Astrocyte (in vitro differentiated cells and primary cell): ENCODE results near the gene NOX3. TPM values are rescaled to one million over a fixed set of nuclear protein-coding genes. Genes with fewer than 3 reads are reported as not detected.

Experiments
- DNase-seq: peaks from one replicate; pipeline ENCODE4 v3.0.0-alpha.2; 2010; ENCODE audit warnings: low read depth
- FAIRE-seq: peaks from 2 replicates; lab custom pipeline; 2011; peaks lifted over from hg19 to GRCh38; lab: Jason Lieb, UNC
- H2AFZ ChIP-seq: 2 replicates; pipeline ENCODE4 v1.6.0; 2012; ENCODE audit warnings: low read depth, low read length, inconsistent platforms
- H3K27ac ChIP-seq: 2 replicates; pipeline ENCODE4 v1.5.1; 2011; ENCODE audit warnings: low read depth, low read length, inconsistent platforms
- H3K27me3 ChIP-seq: 2 replicates; pipeline ENCODE4 v1.6.0; 2011; ENCODE audit warnings: low read length, inconsistent platforms; ENCODE audit not compliant: insufficient read depth
- H3K36me3 ChIP-seq: 2 replicates; pipeline ENCODE4 v1.5.1; 2011; ENCODE audit warnings: low read length, inconsistent platforms; ENCODE audit not compliant: insufficient read depth
- H3K4me1 ChIP-seq: 2 replicates; pipeline ENCODE4 v1.5.1; 2011; ENCODE audit warnings: low read length, inconsistent platforms; ENCODE audit not compliant: insufficient read depth
- H3K4me2 ChIP-seq: 2 replicates; pipeline ENCODE4 v1.6.0; 2012; ENCODE audit warnings: low read length, inconsistent platforms
- H3K4me3 ChIP-seq: 2 replicates; pipeline ENCODE4 v1.5.1; 2011; ENCODE audit warnings: low read depth, mild to moderate bottlenecking, low read length, inconsistent platforms; ENCODE audit not compliant: insufficient read depth
- H3K79me2 ChIP-seq: 2 replicates; pipeline ENCODE4 v1.6.0; 2012; ENCODE audit warnings: mild to moderate bottlenecking, low read length, inconsistent platforms; ENCODE audit not compliant: insufficient read depth
- H3K9ac ChIP-seq: 2 replicates; pipeline ENCODE4 v1.6.0; 2012; ENCODE audit warnings: mild to moderate bottlenecking, low read length, inconsistent platforms
- H3K9me3 ChIP-seq: 2 replicates; pipeline ENCODE4 v1.5.1; 2012; ENCODE audit warnings: low read depth, mild to moderate bottlenecking, low read length, inconsistent platforms; ENCODE audit not compliant: insufficient read depth
- H4K20me1 ChIP-seq: 2 replicates; pipeline ENCODE4 v1.6.0; 2012; ENCODE audit warnings: low read length, inconsistent platforms; ENCODE audit not compliant: insufficient read depth
- H3K27ac Mint-ChIP-seq: one replicate; pipeline ENCODE4 v1.8.0; 2021; ENCODE audit warnings: mild to moderate bottlenecking, mixed read lengths; ENCODE audit not compliant: unreplicated experiment
- H3K27me3 Mint-ChIP-seq: one replicate; pipeline ENCODE4 v1.8.0; 2021; ENCODE audit warnings: low read depth, mixed read lengths; ENCODE audit not compliant: unreplicated experiment
- H3K36me3 Mint-ChIP-seq: one replicate; pipeline ENCODE4 v1.8.0; 2021; ENCODE audit warnings: low read depth, mixed read lengths; ENCODE audit not compliant: unreplicated experiment
- H3K4me1 Mint-ChIP-seq: one replicate; pipeline ENCODE4 v1.8.0; 2021; ENCODE audit warnings: low read depth, mixed read lengths; ENCODE audit not compliant: unreplicated experiment
- H3K4me3 Mint-ChIP-seq: one replicate; pipeline ENCODE4 v1.8.0; 2021; ENCODE audit warnings: mild to moderate bottlenecking, moderate library complexity, mixed read lengths; ENCODE audit not compliant: unreplicated experiment
- H3K9me3 Mint-ChIP-seq: one replicate; pipeline ENCODE4 v1.8.0; 2021; ENCODE audit warnings: mild to moderate bottlenecking, mixed read lengths; ENCODE audit not compliant: unreplicated experiment
- CTCF ChIP-seq: IDR thresholded peaks from 2 replicates; pipeline ENCODE4 v1.5.1; 2011; ENCODE audit warnings: low read depth, mild to moderate bottlenecking, inconsistent platforms, low read length, moderate library complexity; ENCODE audit not compliant: insufficient read depth
- EZH2 ChIP-seq: IDR thresholded peaks from 2 replicates; pipeline ENCODE4 v1.6.1; 2012; ENCODE audit warnings: mild to moderate bottlenecking, low read length, inconsistent platforms; ENCODE audit not compliant: insufficient read depth
- total RNA-seq: library from RNA; stranded (reverse); gene quantifications from 2 replicates; pipeline ENCODE4 v1.2.1, GENCODE V29; 2021

The NOX3 gene
- total RNA-seq, 1 donor from 2014 or later = 0.30 TPM

- DNase-seq = peak; percentile 79
- H4K20me1 ChIP-seq = no peaks in the 10 kb centered on the region
- no peak overlapping the region for H3K4me3 ChIP-seq
- Mint-ChIP-seq H3K9me3 (no peaks in the 10 kb centered on the region), H3K36me3 (no peaks in the 10 kb centered on the region), H3K4me1 (peaks cover 10% of the 10 kb centered on the region), H3K4me3 (no peak overlapping the region), H3K27me3 (no peaks in the 10 kb centered on the region), H3K27ac (no peak overlapping the region)
- H3K27me3 ChIP-seq = no peaks in the 10 kb centered on the region
- no peaks in the 10 kb centered on the region for H3K9me3 ChIP-seq
- no peak overlapping the region for H3K27ac ChIP-seq
- no peaks in the 10 kb centered on the region for H3K36me3 ChIP-seq
- no peak overlapping the region for H2AFZ ChIP-seq
- FAIRE-seq = no peak
- no peaks in the 10 kb centered on the region for H3K79me2 ChIP-seq
- peaks cover 12% of the 10 kb centered on the region for H3K4me1 ChIP-seq
- TF ChIP-seq EZH2 = no peak
- no peak for TF ChIP-seq CTCF
- H3K4me2 ChIP-seq = peak overlapping the region; percentile 31
- H3K9ac ChIP-seq = no peak overlapping the region
These were observed 73.3 kb downstream of the NOX3 start for GRCh38 chr6:155382338-155382685.

GRCh38 chr6:155381673-155382337, 73.8 kb downstream of the NOX3 start:
- Mint-ChIP-seq H3K27ac (peak overlapping the region; percentile 16), H3K9me3 (no peaks in the 10 kb centered on the region), H3K36me3 (no peaks in the 10 kb centered on the region), H3K4me1 (peaks cover 10% of the 10 kb centered on the region), H3K27me3 (no peaks in the 10 kb centered on the region), H3K4me3 (no peak overlapping the region)
- Histone ChIP-seq H3K9me3 (no peaks in the 10 kb centered on the region), H3K27ac (peak overlapping the region; percentile 48), H3K9ac (no peak overlapping the region), H2AFZ (no peak overlapping the region), H3K79me2 (no peaks in the 10 kb centered on the region), H3K4me3 (no peak overlapping the region), H4K20me1 (no peaks in the 10 kb centered on the region), H3K36me3 (no peaks in the 10 kb centered on the region), H3K4me2 (peak overlapping the region; percentile 31), H3K4me1 (peaks cover 13% of the 10 kb centered on the region), H3K27me3 (no peaks in the 10 kb centered on the region)
- TF ChIP-seq CTCF (no peak), EZH2 (no peak)
- FAIRE-seq (peak; percentile 86), DNase-seq (peak; percentile 10)

- Histone ChIP-seq H3K36me3 (no peaks in the 10 kb centered on the region), H3K9ac (no peak overlapping the region), H3K9me3 (no peaks in the 10 kb centered on the region), H2AFZ (no peak overlapping the region), H3K79me2 (no peaks in the 10 kb centered on the region), H3K27ac (no peak overlapping the region), H3K27me3 (no peaks in the 10 kb centered on the region), H3K4me3 (no peak overlapping the region), H4K20me1 (no peaks in the 10 kb centered on the region), H3K4me2 (no peak overlapping the region), H3K4me1 (peaks cover 16% of the 10 kb centered on the region)
- no peak for DNase-seq
- no peak for FAIRE-seq
- TF ChIP-seq EZH2 (no peak), CTCF (no peak)
- H3K4me3 Mint-ChIP-seq = no peak overlapping the region
- H3K27ac Mint-ChIP-seq = no peak overlapping the region
- H3K4me1 Mint-ChIP-seq = peaks cover 10% of the 10 kb centered on the region
- no peaks in the 10 kb centered on the region for H3K9me3 Mint-ChIP-seq
- H3K36me3 Mint-ChIP-seq = no peaks in the 10 kb centered on the region
- no peaks in the 10 kb centered on the region for H3K27me3 Mint-ChIP-seq
These were observed 74.8 kb downstream of the NOX3 start for GRCh38 chr6:155380666-155381332.
